Left ventricle myocardium inferior (tissue), 1 donor: Measurements from ENCODE around the gene TFEB. TPM values are rescaled to one million over a fixed set of nuclear protein-coding genes. Genes with fewer than 3 reads are reported as not detected.

ENCODE experiments used
- DNase-seq: peaks from one replicate; pipeline ENCODE4 v3.0.0-alpha.2; 2020
- H3K27ac ChIP-seq: fragments of 200-600 bp; replicated peaks from 2 replicates; pipeline ENCODE4 v1.8.0; 2021
- H3K27me3 ChIP-seq: fragments of 200-600 bp; 2 replicates; pipeline ENCODE4 v1.8.0; 2021; ENCODE audit warnings: low read depth
- H3K36me3 ChIP-seq: fragments of 200-600 bp; 2 replicates; pipeline ENCODE4 v1.8.0; 2021
- H3K4me1 ChIP-seq: fragments of 200-600 bp; 2 replicates; pipeline ENCODE4 v1.8.0; 2021
- H3K4me3 ChIP-seq: fragments of 200-600 bp; 2 replicates; pipeline ENCODE4 v1.8.0; 2021; ENCODE audit warnings: mild to moderate bottlenecking, moderate library complexity
- H3K9me3 ChIP-seq: fragments of 200-600 bp; replicated peaks from 2 replicates; pipeline ENCODE4 v1.8.0; 2021
- intact Hi-C: fragments of 100-400 bp; cut with micrococcal nuclease; formaldehyde crosslinking; loops from one replicate; pipeline ENCODE4 v1.11.0; 2022
- total RNA-seq: library from RNA; stranded (reverse); fragmentation: NEBNext Ultra II Directional; extraction: Animal tissue kit (Norgen Biotek cat#: 25700); gene quantifications from one replicate; pipeline ENCODE4 v1.2.1, GENCODE V29; 2021
- TF ChIP-seq, protein P1 (sequence below): fragments of 200-600 bp; IDR thresholded peaks from 2 replicates; pipeline ENCODE4 v1.8.0; 2021; ENCODE audit warnings: antibody characterized with exemption, mild to moderate bottlenecking, borderline replicate concordance
- donor health status: DM: no; HTN: yes; CAD: no; lungs with severe emphysema.

TFEB gene
- total RNA-seq, 1 donor from 2014 or later: 39.9 TPM

DNA sequence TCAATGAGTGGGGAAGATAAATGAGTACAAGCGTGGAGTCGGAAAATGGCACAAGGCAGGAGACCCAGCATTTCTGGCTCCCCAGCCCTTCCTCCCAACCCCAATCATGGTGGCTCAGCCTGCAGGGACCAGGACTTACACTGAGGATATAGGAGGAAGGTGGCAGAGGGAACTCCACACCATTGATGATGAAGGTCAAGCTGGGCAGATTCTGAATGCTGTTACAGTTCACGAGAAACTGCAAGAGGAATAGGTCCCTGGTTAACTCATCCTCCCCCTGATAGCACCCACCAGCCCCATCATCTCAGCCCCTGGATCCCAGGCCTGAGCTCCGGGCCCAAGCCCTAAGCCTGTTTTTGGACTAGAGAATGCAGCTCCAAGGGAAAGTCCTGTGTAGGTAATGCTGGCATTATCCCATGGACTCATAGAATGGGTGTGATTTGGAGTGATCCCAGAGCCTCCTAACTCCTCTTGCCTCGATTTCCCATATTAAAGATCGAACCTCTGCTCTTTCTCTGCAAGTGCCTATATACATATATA lies 2.3 kb upstream of the TFEB start:
- TF ChIP-seq, protein P1, sequence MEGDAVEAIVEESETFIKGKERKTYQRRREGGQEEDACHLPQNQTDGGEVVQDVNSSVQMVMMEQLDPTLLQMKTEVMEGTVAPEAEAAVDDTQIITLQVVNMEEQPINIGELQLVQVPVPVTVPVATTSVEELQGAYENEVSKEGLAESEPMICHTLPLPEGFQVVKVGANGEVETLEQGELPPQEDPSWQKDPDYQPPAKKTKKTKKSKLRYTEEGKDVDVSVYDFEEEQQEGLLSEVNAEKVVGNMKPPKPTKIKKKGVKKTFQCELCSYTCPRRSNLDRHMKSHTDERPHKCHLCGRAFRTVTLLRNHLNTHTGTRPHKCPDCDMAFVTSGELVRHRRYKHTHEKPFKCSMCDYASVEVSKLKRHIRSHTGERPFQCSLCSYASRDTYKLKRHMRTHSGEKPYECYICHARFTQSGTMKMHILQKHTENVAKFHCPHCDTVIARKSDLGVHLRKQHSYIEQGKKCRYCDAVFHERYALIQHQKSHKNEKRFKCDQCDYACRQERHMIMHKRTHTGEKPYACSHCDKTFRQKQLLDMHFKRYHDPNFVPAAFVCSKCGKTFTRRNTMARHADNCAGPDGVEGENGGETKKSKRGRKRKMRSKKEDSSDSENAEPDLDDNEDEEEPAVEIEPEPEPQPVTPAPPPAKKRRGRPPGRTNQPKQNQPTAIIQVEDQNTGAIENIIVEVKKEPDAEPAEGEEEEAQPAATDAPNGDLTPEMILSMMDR: no peak
- Histone ChIP-seq H3K4me1 (peaks cover 25% of the 10 kb centered on the region), H3K36me3 (no peaks in the 10 kb centered on the region), H3K9me3 (no peaks in the 10 kb centered on the region), H3K27ac (no peak overlapping the region), H3K27me3 (no peaks in the 10 kb centered on the region), H3K4me3 (no peak overlapping the region)
- no peak for DNase-seq
- intact Hi-C loops: no loop called here

DNA sequence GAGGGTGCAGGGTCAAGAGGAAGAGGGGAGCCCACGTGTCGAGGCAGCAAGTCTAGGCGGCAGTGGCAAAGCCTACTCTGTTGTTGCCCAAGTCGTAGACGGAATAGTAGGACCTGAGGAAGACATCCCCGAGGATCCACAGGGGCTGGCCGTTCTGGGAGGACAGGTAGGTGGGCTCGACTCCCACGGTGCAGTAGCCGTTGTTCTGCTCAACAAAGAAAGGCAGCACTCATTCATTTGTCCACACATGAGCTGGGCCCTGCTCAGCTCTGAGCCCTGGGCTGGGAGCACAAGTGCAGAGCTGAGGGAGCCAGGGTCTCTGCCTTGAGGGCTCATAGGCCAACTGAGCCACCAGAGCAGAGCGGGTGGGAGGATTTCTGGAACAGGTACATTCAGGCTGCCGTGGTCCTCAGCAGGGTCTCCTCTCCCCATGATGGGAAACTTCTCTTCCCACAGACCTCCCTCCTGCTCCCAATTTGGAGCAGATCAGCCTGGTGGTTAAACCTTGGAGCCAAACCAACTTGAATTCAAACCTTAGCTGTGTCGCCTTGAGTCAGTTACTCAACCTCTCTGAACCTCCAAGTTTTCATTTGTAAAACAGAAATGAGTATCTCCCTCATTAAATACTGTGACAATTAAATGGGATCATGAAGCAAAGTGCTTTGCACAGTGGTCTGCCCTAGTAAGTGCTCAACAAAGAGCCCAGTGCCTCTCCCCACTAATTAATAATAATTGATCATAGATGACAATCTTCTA lies 1.6 kb upstream of the TFEB start:
- H3K4me1 ChIP-seq: peaks cover 32% of the 10 kb centered on the region
- no peak overlapping the region for H3K4me3 ChIP-seq
- DNase-seq: no peak
- no peaks in the 10 kb centered on the region for H3K27me3 ChIP-seq
- H3K9me3 ChIP-seq: no peaks in the 10 kb centered on the region
- intact Hi-C loops: no loop called here
- TF ChIP-seq, protein P1: no peak
- H3K27ac ChIP-seq: no peak overlapping the region
- no peaks in the 10 kb centered on the region for H3K36me3 ChIP-seq

DNA sequence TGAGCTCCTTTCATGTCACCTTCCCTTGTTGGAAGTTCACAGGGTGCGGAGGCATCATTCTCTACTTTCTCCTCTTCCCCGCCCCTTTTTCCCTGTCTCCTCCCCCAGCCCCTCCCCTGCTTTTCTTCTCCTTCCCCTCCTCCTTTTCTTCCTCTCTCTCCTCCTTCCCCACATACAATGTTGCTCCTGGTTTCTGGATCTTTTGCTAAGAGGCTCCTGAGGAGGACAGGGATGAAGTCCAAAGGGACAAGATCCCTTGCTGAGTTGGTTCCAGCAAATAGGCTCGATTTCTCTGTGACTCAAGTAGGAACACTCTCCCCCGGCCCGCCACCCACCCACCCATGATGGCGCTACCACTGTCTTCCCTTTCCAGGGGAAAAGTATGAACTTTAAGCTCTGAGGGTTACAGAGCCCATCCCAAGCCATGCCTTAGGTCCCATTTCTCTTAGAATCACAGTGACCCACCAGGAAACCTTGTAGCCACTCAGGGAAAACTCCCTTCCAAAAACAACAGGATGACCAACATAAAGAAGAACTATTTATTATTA lies 852 bp upstream of the TFEB start:
- Histone ChIP-seq H3K4me1 (peaks cover 39% of the 10 kb centered on the region), H3K36me3 (no peaks in the 10 kb centered on the region), H3K27ac (no peak overlapping the region), H3K9me3 (no peaks in the 10 kb centered on the region), H3K4me3 (peak overlapping the region; percentile 99), H3K27me3 (no peaks in the 10 kb centered on the region)
- no peak for DNase-seq
- intact Hi-C loops: no loop called here
- TF ChIP-seq, protein P1: no peak

DNA sequence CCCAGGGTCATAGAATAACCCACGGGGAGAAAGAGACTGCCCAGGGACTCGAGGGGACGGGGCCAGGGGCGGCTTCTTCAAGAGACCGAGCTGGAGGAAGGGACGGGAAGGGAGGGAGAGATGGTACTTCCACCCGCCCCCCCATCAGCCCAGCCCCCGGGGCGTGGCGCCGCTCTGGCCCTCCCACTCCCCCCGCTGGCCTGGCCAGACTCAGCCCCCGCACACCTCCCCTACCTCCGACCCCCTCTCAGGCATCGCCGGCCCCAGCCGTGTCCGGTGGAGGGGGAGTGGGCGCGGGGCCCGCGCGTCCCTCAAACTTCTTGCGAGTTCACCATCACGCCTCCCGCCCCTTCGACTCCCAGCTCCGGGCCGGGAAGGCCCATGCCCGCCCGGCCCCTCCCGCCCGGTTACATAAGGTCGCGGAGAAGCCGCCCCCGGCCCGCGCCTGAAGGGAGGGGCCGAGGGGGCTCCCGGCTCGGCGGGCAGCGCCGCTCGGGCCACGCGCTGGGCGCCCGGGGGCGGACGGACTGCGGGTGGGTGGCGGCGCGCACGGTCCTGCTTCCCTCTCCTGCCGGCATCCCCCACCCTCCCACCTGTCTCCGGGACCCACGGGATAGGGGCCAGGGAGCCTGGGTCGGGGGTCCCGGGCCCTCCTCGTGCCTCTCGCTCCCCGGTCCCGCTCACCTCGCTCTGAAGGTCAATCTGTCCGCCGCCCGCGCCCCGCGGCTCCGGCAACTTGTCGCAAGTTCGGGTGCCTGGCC lies 562 bp downstream of the TFEB start:
- Histone ChIP-seq H3K4me1 (peaks cover 53% of the 10 kb centered on the region), H3K4me3 (peak overlapping the region; percentile 99), H3K27ac (peak overlapping the region; percentile 100), H3K27me3 (no peaks in the 10 kb centered on the region), H3K36me3 (no peaks in the 10 kb centered on the region), H3K9me3 (no peaks in the 10 kb centered on the region)
- DNase-seq: peak; percentile 89
- intact Hi-C loops: no loop called here
- TF ChIP-seq, protein P1: no peak
